Measurements from ENCODE around the gene ITGAE.

Gene ITGAE

DNA sequence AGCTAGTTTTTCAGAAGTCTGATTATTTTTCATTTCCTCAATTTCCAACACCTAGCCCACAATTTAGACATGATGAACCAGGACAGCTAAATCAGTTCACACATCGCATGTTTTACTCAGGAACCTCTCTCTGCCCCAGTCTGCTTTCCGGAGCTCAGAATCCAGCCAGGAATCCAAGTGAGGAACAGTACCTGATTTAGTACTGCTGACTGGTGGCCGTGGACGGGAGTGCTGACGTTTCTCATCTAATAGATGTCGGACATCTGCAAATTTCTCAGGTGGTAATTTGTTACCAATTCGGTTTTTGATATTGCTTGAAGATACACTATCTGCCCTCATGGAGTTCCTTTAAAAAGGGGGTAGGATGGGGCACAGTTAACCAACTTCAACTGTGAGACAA lies 14.9 kb upstream of the ITGAE start:
- DNase-seq = no peak

GRCh38 chr17:3815122-3815521 lies 14.1 kb upstream of the ITGAE start:
- DNase-seq = no peak

DNA sequence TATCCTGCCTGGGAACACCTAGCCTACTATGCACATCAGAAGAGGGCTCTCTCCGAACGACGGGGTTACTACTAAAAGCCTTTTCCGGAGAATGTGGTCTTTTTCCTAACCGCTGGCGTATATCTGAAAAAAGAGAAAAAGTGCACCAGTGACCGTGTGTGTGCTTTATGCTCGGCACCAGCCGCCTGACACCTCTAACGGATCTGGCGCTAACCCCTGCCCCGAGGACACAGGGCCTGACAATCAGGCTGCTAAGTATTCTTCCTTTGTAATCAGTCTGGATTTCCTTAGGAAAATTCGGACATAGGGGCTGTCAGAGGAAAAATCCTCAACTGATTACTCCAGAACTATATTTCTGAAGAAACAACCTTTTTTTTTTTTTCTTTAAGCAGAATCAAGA lies 13.4 kb upstream of the ITGAE start:
- DNase-seq = no peak

DNA sequence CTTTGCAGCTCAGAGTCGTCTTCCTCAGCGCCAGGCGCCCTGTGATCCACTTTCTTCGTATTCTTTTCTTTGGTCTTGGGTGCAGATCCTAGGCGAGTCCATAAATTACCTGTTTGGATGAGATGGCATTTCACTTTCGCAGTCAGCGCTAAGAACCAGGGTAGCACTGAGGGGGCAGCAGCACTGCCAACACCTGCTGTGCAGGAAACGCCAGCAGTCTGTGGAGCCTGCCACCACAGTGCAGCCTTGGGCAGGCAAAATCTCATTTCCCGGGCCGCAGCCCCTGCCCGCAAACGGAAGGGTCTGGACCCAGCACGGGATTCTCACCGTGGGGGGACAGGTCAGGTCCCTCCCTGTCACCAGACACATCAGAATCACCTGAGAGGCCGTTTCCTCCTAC lies 12.2 kb upstream of the ITGAE start:
- DNase-seq = no peak

DNA sequence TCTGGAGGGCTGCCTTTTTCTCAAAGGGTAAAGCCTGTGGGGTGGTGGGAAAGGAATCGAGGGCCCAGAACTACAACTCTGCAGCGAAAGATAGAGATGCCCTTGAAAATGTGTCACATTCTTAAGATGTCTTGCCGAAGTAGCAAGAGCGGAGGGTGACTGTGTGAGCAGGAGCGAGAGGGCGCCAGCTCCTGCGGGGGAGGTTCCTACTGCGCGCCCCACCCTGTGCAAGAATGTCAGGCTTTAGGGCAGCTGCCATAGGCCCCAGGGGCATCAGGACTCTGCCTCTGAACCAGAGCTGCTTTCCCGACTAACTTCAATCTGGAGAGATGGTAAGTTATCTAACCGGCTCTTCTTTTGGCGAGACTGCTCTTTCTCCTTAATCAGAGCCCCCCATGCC lies 11.8 kb upstream of the ITGAE start:
- no peak for DNase-seq

GRCh38 chr17:3812284-3812683 lies 11.3 kb upstream of the ITGAE start:
- DNase-seq = no peak

GRCh38 chr17:3810019-3810418 lies 9.0 kb upstream of the ITGAE start:
- no peak for DNase-seq

GRCh38 chr17:3809135-3809534 lies 8.1 kb upstream of the ITGAE start:
- DNase-seq = no peak

DNA sequence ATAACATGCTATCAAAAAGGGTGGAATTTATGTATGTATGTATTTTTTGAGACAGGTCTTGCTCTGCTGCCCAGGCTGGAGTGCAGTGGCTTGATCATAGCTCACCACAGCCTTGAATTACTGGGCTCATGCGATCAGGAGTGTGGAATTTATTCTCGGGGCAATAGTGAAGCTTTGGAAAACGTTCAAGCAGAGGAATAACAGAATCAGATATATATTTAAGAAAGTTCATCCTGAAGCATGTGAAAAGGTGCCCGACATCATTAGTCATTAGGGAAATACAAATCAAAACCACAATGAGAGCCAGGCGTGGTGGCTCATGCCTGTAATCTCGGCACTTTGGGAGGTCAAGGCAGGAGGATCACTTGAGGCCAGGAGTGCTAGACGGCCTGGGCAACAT lies 7.7 kb upstream of the ITGAE start:
- no peak for DNase-seq

DNA sequence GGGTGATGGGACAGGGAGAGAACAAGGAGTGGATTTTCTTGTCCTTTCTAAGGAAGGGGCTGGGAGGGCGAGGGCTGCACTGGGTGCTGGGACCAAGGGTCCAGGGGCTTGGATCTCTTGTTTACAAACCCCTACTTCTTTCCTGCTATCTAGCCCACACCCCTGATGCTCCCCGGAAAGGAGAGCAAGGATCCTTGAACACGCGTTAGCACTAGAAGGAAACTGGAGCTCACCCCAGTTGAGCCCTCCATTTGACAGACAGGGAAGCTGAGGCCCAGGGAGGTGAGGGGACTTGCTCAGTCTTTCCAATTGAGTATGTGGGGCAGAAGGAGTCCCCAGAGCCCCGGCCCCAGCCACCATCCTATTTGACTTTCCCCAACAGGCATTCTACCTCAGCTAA lies 4.6 kb upstream of the ITGAE start:
- no peak for DNase-seq

DNA sequence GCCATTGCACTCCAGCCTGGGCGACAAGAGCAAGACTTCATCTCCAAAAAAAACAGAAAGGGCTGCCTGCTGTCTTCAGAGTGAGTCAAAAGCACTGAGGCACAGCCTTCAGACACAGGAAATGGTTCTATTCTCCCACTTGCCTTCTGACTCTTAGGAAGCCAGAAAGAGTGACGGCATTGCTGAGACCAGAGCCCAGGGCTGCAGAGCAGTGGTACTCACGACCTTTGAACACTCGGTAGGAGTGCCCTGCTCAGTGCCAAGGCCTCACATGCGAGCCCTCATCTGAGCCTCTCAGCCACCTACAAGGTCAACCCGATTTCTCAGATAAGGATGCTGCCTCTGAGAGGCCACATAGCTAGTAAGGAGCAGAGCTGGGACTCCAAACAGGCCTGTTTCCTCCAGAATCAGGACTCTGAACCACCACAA lies 3.5 kb upstream of the ITGAE start:
- DNase-seq = no peak

DNA sequence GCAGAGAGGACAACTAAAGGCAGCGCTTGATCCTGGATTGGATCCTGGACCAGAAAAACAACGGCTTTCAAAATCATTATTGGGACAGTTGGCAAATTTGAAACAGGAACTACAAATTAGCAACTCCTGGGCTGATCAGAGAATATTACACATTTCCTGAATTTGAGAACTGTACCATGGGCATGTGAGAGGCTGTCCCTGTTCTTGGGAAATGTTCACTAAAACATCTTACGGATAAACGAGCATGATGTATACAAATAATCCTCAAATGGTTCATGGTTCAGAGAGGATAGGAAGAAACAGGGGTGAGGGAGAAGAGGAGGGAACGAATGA lies 2.3 kb upstream of the ITGAE start:
- DNase-seq = no peak

GRCh38 chr17:3802461-3803307 lies 1.7 kb upstream of the ITGAE start:
- no peak for DNase-seq

DNA sequence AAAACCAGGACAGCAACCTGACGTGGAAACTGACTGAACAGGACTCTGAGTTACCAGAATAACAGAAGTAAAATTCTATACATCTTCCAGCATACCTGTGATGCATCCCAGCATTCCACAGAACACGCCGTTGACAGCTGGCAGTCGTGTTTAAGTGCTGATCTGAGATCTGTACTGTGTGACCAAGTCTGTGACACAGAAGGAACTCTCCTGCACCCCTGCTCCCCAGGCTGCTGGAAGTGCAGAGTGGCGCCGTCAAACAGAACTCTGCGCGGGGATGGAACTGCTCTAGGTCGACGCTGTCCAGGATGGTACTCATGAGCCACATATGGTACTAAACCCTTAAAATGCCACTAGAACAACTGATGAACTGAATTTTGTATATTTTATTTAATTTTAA lies 804 bp upstream of the ITGAE start:
- DNase-seq = no peak

GRCh38 chr17:3801347-3801746 lies 359 bp upstream of the ITGAE start:
- DNase-seq = no peak

DNA sequence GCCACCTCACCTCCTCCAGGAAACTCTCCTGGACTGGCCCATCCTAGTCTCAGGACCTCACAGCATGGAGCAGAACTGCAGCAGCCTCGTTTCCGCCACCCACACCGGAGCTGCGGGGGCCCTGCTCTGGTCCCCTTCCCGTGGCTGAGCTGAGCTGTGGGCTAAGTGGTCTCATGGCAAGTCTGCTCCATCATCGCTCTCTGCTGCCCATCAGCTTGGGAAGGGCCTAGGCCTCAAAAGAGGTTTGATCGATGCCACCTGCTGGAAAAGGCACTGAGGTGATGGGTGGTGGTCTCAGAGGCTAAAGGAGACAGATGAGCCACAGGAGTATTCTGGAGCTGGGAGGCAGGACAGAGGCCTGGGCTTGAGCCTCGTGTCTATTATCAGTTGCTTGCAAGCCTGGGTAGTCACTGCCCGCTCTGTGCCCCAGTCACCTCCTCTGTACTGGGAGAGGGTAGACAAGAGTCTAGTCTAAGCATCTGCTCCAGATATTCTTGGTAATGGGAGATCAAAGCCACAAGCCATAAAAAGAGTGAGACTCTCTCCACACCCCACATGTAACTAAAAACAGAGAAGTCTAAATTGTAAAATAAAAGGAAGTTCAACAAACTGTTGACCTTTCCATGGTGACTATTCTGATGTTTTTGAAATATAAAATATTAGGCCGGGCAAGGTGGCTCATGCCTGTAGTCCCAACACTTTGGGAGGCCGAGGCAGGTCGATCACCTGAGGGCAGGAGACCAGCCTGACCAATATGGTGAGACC lies 1.6 kb downstream of the ITGAE start:
- no peak for DNase-seq

GRCh38 chr17:3798273-3799180 lies 2.5 kb downstream of the ITGAE start:
- DNase-seq = peak in 1 of 2 donors; percentile 53

- DNase-seq = peak in 1 of 2 donors; percentile 15
Measured at GRCh38 chr17:3796822-3797170, 4.2 kb downstream of the ITGAE start.

GRCh38 chr17:3796110-3796821 lies 4.7 kb downstream of the ITGAE start:
- peak; percentile 78 to 85 for DNase-seq

GRCh38 chr17:3795390-3796102 lies 5.4 kb downstream of the ITGAE start:
- no peak for DNase-seq

GRCh38 chr17:3794557-3795389 lies 6.2 kb downstream of the ITGAE start:
- peak; percentile 56 to 65 for DNase-seq
